AG04449 (cell line): ENCODE data around the gene DGLUCY.
"Not testable (repeated sequence)": the region's sequence is repeated elsewhere in the genome, so short reads cannot be mapped to it uniquely, and the experiment has no call there.

Experiments used
- CTCF ChIA-PET: fragments of 350-600 bp; formaldehyde crosslinking; extraction: SDS; loops from one replicate; lab custom pipeline; 2021; ENCODE audit warnings: antibody characterized with exemption; lab: Yijun Ruan, JAX
- POLR2A ChIA-PET: fragments of 400-600, 350-600 bp; formaldehyde crosslinking; extraction: SDS; loops from one replicate; lab custom pipeline; 2020; ENCODE audit warnings: antibody characterized with exemption, inconsistent platforms; lab: Yijun Ruan, JAX
- DNase-seq: peaks from one replicate; pipeline ENCODE4 v3.0.0-alpha.2; 2010; ENCODE audit warnings: low read depth, low spot score
- H3K4me3 ChIP-seq: 2 replicates; pipeline ENCODE4 v1.5.1; 2011; ENCODE audit warnings: low read depth, mild to moderate bottlenecking, control low read depth, low read length
- TF ChIP-seq, protein P1 (sequence below): IDR thresholded peaks from one replicate; pipeline ENCODE4 v1.5.1; 2011; ENCODE audit warnings: mild to moderate bottlenecking, moderate library complexity, low read length, control low read depth, inconsistent platforms; ENCODE audit not compliant: insufficient read depth; ENCODE audit errors: missing control alignments

DGLUCY gene

DNA sequence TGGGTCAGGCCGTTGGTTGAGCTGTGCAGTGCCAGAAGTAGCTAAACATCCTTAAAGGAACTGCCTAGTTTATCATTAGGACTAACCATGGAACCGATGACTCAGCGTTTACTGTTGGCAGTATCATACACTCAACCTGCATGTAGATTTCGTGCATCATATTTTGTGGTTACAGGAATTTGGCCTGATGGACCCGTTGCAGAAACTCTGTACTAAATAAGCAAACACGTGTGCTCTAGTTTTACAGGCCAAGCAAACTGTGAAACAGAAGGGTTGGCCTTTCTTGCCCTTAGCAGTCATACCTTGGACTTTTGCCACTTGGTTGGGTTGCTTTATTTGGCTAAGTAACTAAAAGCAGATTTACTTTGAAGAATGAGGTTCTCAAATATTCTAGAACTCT lies 35.6 kb downstream of the DGLUCY start:
- ChIA-PET POLR2A (no interaction called here), CTCF (interaction anchor here (1.0 to 1.7 kb wide), 4 partner anchors 11 to 246 kb away, joined by 3 to 6 read pairs (median 4); no protein-coding TSS in a partner anchor)
- TF ChIP-seq, protein P1, sequence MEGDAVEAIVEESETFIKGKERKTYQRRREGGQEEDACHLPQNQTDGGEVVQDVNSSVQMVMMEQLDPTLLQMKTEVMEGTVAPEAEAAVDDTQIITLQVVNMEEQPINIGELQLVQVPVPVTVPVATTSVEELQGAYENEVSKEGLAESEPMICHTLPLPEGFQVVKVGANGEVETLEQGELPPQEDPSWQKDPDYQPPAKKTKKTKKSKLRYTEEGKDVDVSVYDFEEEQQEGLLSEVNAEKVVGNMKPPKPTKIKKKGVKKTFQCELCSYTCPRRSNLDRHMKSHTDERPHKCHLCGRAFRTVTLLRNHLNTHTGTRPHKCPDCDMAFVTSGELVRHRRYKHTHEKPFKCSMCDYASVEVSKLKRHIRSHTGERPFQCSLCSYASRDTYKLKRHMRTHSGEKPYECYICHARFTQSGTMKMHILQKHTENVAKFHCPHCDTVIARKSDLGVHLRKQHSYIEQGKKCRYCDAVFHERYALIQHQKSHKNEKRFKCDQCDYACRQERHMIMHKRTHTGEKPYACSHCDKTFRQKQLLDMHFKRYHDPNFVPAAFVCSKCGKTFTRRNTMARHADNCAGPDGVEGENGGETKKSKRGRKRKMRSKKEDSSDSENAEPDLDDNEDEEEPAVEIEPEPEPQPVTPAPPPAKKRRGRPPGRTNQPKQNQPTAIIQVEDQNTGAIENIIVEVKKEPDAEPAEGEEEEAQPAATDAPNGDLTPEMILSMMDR, result no peak
- peak; percentile 99 for DNase-seq
- no peak overlapping the region for H3K4me3 ChIP-seq

DNA sequence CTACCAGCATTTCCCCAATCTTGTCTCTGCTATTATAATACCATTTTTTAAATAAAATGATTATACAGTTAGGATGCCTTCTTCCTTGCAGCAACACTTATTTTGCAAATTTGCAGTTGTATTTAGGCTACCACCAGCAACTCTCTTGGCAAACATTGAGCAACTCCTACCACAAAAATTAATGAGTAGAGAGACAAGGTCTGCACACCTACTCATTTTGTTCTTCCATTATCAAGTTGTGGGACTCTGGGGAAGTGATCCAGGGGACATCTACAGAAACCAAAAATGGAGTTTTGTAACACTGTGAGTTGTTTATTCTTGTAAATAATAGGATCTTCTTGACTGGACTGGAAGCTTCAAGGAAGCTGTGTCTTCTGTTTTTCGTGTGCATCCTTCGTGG lies 38.6 kb downstream of the DGLUCY start:
- TF ChIP-seq, protein P1, result no peak
- DNase-seq, result no peak
- POLR2A ChIA-PET, result no interaction called here
- no peak overlapping the region for H3K4me3 ChIP-seq
- CTCF ChIA-PET, result interaction anchor here (3.4 to 3.5 kb wide), 2 partner anchors 20 to 24 kb away, joined by 20 read pairs; no protein-coding TSS in a partner anchor

DNA sequence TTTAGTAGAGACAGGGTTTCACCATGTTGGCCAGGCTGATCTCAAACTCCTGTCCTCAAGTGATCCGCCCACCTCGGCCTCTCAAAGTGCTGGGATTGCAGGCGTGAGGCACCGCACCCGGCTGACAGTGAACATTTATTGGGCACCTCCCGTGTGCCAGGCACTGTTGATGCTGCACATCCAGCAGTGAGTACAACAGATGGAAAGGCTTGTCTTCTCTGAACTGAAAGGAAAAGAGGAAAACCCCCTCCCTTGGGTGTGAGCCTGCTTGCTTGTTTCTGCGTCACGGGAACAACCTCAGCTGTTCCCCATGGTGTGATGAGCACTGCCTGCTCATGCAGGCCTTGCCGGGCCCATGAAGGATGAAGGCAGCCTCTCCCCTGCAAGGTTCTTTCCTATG lies 39.5 kb downstream of the DGLUCY start:
- no peak for DNase-seq
- ChIA-PET POLR2A (no interaction called here), CTCF (interaction anchor here (0.6 to 3.5 kb wide), 3 partner anchors 19 to 870 kb away, joined by 3 to 20 read pairs (median 20); no protein-coding TSS in a partner anchor)
- H3K4me3 ChIP-seq, result no peak overlapping the region
- TF ChIP-seq, protein P1, result no peak

DNA sequence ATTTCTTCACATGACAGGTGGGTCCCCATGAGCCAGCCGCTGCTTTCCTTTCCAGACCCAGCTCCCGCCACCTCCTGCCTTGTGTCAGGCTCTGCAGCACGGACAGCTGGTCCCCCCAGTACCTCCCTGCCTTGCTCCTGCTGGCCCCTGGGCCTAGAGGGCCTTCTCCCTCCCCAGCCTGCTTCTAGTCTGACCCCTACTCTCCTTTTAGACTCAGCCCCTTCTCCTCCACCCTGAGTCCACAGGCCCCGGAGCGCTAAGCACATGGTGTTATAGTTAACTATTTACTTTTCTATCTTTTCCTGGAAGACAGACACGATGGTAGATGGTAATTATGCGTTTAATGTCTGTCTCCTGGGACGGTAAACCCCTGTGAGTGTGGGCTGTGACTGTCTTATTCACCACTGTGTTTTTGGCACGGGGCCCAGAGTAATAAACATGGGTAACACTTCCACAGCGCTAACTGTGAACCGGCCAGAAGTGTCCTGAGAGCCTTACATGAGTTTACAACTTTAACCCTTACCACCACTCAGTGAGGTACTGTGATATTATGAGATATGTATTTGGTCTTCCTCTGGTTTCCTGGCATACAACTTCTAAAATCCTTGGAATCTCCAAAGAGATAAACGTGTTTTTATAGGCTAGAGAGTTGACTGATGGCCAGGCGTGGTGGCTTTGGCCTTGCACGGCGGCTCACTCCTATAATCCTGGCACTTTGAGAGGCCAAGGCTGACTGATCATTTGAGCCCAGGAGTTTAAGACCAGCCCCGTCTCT lies 41.2 kb downstream of the DGLUCY start:
- TF ChIP-seq, protein P1, result no peak
- H3K4me3 ChIP-seq, result no peak overlapping the region
- ChIA-PET CTCF (interaction anchor here (1.1 to 3.5 kb wide), 3 partner anchors 17 to 252 kb away, joined by 5 to 20 read pairs (median 20); no protein-coding TSS in a partner anchor), POLR2A (no interaction called here)
- no peak for DNase-seq

DNA sequence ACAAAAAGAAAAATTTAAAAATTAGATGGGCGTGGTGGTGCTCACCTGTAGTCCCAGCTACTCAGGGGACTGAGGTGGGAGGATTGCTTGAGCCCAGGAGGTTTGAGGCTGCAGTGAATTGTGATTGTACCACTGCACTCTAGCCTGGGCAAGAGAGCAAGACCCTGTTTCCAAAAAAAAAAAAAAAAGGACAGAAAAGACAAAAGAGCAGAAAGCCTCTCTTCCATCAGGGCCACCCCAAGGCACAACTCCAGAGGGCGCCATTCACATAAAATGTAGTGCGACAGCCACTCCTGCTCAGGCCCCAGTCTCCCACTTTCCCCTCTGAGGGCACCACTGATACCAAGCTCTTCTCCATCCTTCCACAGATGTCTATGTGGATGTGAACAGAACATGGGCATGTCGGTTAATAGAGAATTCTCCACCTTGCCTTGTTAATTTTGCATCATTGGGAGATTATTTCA lies 41.8 kb downstream of the DGLUCY start:
- H3K4me3 ChIP-seq, result no peak overlapping the region
- ChIA-PET CTCF (no interaction called here), POLR2A (no interaction called here)
- TF ChIP-seq, protein P1, result no peak
- DNase-seq, result no peak

DNA sequence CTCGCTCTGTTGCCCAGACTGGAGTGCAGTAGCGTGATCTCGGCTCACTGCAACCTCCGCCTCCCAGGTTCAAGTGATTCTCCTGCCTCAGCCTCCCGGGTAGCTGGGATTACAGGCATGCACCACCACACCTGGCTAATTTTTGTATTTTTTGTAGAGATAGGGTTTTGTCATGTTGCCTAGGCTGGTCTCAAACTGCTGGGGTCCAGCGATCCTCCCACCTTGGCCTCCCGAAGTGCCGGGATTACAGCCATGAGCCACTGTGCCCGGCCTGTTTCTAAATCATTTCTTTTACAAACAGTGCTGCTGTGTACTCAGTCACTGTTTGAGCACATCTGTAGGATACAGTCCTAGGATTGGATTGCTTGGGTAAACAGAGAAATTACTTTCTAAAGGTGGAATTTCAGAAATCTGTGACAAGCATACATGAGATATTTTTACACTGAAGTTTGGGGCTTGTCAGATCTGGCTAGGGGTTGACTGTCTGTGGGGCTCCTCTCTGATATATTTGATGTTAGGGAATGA lies 42.3 kb downstream of the DGLUCY start:
- POLR2A ChIA-PET, H3K4me3 ChIP-seq, DNase-seq: not testable (repeated sequence)
- CTCF ChIA-PET, result interaction anchor here (1.1 kb wide), 1 partner anchor 12 kb away, joined by 3 read pairs; no protein-coding TSS in a partner anchor

DNA sequence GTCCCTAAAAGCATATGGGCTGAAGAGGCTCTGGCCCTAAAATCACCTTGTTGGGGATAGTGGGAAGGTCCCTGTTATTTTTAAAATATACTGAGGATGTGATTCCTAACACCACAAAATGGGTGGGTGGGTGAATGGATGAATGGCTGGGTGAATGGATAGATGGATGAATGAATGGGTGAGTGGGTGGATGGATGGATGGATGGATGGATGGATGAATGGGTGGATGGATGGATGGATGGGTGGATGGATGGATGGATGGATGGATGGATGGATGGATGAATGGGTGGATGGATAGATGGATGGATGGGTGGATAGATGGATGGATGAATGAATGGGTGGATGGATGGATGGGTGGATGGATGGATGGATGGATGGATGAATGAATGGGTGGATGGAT lies 43.0 kb downstream of the DGLUCY start:
- CTCF ChIA-PET, result interaction anchor here (1.1 kb wide), 1 partner anchor 12 kb away, joined by 3 read pairs; no protein-coding TSS in a partner anchor
- H3K4me3 ChIP-seq, DNase-seq, POLR2A ChIA-PET: not testable (repeated sequence)
